Measurements from ENCODE around the gene LCE1A.

LCE1A gene, protein sequence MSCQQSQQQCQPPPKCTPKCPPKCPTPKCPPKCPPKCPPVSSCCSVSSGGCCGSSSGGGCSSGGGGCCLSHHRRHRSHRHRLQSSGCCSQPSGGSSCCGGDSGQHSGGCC

DNA sequence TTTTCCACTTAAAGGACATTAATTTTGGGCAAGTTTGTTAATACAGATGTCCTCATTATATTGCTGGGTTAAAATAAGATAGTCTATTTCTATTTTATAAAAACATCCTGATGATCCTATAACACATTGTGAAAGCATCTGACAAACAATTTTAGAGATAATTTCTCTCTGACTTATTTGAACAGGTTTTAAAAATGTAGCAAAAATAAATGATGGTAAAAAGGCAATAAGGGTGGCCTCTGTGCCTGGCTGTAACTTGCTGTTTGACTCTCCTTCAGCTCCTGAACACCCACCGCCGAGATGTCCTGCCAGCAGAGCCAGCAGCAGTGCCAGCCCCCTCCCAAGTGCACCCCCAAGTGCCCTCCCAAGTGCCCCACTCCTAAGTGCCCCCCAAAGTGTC is at the start of gene LCE1A:
Gene LCE1A, plus strand, starts transcription at position 301 of the 400 bp plus-strand sequence. Its CDS starts 0 bp downstream, at position 301.
- no peaks in the 10 kb centered on the region for H3K4me1 ChIP-seq (ENCODE audit: insufficient read depth, insufficient read length)
- H3K9me3 ChIP-seq (ENCODE audit: insufficient read depth, low read length): no peaks in the 10 kb centered on the region; the same call in 1 of the 2 replicates
- H3K4me3 ChIP-seq (ENCODE audit: insufficient read length, low read depth): no peak within 1 kb of the TSS
- H3K9ac ChIP-seq (ENCODE audit: insufficient read length, low read depth): no peak within 1 kb of the TSS
- no peaks in the 10 kb centered on the region for H3K36me3 ChIP-seq (ENCODE audit: insufficient read depth, insufficient read length, low read length)
- H3K27me3 ChIP-seq (ENCODE audit: insufficient read depth, insufficient read length): no peaks in the 10 kb centered on the region
- DNase-seq (ENCODE audit: low read depth, low spot score): no peak
- TF ChIP-seq SUZ12 (IDR thresholded peaks at IDR 0.05; ENCODE audit: extremely low read depth, insufficient read depth, insufficient read length) (no peak), YY1 (IDR thresholded peaks at IDR 0.05; ENCODE audit: insufficient read depth, insufficient read length) (no peak), ZNF274 (IDR thresholded peaks at IDR 0.05; ENCODE audit: low read depth, low read length) (no peak)

DNA sequence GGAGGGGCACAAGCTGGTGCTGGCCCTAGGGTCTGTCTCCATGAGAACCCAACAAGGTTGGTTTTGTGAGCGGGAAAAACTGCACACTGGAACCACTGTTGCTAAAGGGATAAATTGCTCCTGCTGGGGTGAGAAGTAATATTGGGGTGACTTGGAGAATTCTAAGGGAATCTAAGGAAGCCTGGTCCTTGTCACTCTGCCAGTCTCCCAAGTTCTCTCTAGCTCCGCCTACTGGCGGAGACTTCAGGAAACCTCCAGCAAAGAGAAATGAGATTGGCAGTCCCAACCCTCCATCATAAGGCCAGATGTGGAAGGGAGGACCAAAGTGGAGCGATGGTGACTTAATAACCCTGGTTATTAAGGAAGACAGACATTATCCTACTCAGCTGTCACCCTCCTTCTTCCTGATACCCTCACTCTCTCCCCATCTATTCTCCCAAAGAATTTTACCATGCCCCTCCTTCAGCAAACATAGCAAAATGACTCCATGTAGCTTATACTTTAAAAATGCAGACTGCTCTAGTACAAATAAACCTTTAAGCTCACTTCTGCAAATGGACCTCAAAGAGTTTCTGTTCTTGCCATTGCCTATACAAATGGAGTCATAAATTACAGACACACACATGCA is 49.6 kb upstream of the LCE1A start:
- no peak overlapping the region for H3K4me3 ChIP-seq (ENCODE audit: insufficient read length, low read depth)
- no peak for TF ChIP-seq SUZ12 (IDR thresholded peaks at IDR 0.05; ENCODE audit: extremely low read depth, insufficient read depth, insufficient read length)
- no peak for TF ChIP-seq ZNF274 (IDR thresholded peaks at IDR 0.05; ENCODE audit: low read depth, low read length)
- no peak for TF ChIP-seq YY1 (IDR thresholded peaks at IDR 0.05; ENCODE audit: insufficient read depth, insufficient read length)
- H3K36me3 ChIP-seq (ENCODE audit: insufficient read depth, insufficient read length, low read length): no peaks in the 10 kb centered on the region
- H3K4me1 ChIP-seq (ENCODE audit: insufficient read depth, insufficient read length): no peaks in the 10 kb centered on the region
- H3K9me3 ChIP-seq (ENCODE audit: insufficient read depth, low read length): no peaks in the 10 kb centered on the region
- no peaks in the 10 kb centered on the region for H3K27me3 ChIP-seq (ENCODE audit: insufficient read depth, insufficient read length)
- no peak overlapping the region for H3K9ac ChIP-seq (ENCODE audit: insufficient read length, low read depth)
- DNase-seq (ENCODE audit: low read depth, low spot score): peak; percentile 63

DNA sequence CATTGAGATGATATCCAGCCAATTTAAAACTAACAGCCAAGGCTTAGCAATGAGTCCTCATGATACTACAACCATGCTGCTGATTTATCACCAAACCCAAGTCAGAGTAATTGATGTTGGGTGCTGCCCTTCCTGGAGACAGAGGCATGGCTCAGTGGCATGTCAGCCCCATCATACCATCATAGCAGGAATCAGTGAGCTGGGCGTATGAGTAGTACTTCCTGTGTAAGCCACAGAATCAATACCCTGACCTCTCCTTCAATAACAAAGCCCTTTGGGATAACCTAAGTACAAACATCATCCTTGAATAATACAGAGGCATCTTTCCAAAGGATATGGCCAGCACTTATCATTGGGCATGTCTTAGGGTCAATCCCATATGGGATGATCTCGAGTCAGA is 44.2 kb upstream of the LCE1A start:
- H3K36me3 ChIP-seq (ENCODE audit: insufficient read depth, insufficient read length, low read length): no peaks in the 10 kb centered on the region
- no peak overlapping the region for H3K4me3 ChIP-seq (ENCODE audit: insufficient read length, low read depth)
- no peak for DNase-seq (ENCODE audit: low read depth, low spot score)
- no peak overlapping the region for H3K9ac ChIP-seq (ENCODE audit: insufficient read length, low read depth)
- no peaks in the 10 kb centered on the region for H3K4me1 ChIP-seq (ENCODE audit: insufficient read depth, insufficient read length)
- no peaks in the 10 kb centered on the region for H3K27me3 ChIP-seq (ENCODE audit: insufficient read depth, insufficient read length)
- H3K9me3 ChIP-seq (ENCODE audit: insufficient read depth, low read length): no peaks in the 10 kb centered on the region
- TF ChIP-seq YY1 (IDR thresholded peaks at IDR 0.05; ENCODE audit: insufficient read depth, insufficient read length) (no peak), ZNF274 (IDR thresholded peaks at IDR 0.05; ENCODE audit: low read depth, low read length) (no peak), SUZ12 (IDR thresholded peaks at IDR 0.05; ENCODE audit: extremely low read depth, insufficient read depth, insufficient read length) (no peak)

DNA sequence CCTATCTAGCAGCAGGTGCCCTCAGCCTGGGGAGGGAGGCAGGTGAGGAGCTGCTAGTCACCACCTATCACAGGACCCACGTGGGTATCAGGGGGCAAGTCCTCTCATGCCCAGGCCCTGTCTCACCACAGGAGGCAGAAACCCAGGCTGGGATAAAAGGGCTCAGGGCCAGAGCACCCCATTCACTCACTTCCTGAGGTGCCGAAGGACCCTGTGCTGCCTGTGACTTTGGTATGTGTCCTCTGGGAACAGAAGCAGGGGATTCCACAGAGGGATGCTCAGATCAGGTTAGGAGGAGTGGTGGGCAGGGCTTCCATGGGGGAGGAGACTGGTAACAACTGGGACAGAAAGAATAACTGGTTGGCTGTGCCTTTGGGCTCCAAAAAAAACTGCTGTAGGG is 41.2 kb upstream of the LCE1A start, which contains the start of gene LCE1E:
Gene LCE1E, plus strand, starts transcription at position 181 of the 400 bp plus-strand sequence. CDS start 1,043 bp downstream, outside the sequence.
- Histone ChIP-seq H3K27me3 (ENCODE audit: insufficient read depth, insufficient read length) (no peaks in the 10 kb centered on the region), H3K4me3 (ENCODE audit: insufficient read length, low read depth) (no peak within 1 kb of the TSS), H3K4me1 (ENCODE audit: insufficient read depth, insufficient read length) (no peaks in the 10 kb centered on the region), H3K9ac (ENCODE audit: insufficient read length, low read depth) (no peak within 1 kb of the TSS), H3K36me3 (ENCODE audit: insufficient read depth, insufficient read length, low read length) (no peaks in the 10 kb centered on the region), H3K9me3 (ENCODE audit: insufficient read depth, low read length) (no peaks in the 10 kb centered on the region)
- no peak for DNase-seq (ENCODE audit: low read depth, low spot score)
- TF ChIP-seq SUZ12 (IDR thresholded peaks at IDR 0.05; ENCODE audit: extremely low read depth, insufficient read depth, insufficient read length) (no peak), ZNF274 (IDR thresholded peaks at IDR 0.05; ENCODE audit: low read depth, low read length) (no peak), YY1 (IDR thresholded peaks at IDR 0.05; ENCODE audit: insufficient read depth, insufficient read length) (no peak)

DNA sequence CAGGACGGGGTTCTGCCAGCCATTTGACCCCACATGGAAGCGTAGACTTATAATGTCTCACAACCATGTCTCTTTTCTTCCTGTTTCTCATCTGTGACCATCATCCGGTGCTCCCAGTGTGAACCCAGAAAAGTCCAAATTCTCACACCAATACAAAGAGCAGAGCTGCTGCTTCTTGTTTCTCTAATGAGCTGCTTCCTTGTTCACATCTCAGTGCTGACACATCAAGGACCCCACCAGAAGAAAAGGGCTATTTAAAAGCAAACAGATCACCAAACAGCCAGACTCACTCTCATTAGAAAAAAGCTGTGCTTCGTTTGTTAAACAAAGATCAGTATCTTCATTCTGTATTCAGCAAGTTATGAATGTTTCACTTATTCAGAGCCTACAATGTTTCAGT is 31.6 kb upstream of the LCE1A start:
- TF ChIP-seq SUZ12 (IDR thresholded peaks at IDR 0.05; ENCODE audit: extremely low read depth, insufficient read depth, insufficient read length): no peak
- no peak for TF ChIP-seq YY1 (IDR thresholded peaks at IDR 0.05; ENCODE audit: insufficient read depth, insufficient read length)
- TF ChIP-seq ZNF274 (IDR thresholded peaks at IDR 0.05; ENCODE audit: low read depth, low read length): no peak

DNA sequence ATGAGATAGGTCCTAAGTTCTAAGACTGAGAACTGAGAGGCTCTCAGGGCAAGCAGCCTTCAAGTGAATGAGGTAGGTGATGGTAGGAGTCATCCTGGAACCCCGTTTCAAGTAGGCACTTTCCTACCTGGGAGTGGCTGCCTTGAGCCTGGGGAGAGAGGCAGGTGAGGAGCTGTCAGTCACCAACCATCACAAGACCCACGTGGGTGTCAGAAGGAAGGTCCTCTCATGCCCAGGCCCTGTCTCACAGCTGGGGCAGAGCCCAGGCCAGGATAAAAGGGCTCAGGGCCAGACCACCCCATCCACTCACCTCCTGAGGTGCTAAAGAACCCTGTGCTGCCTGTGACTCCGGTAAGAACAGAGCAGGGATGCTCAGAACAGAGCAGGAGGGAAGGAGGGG is 30.9 kb upstream of the LCE1A start, which contains the start of gene LCE1D:
Gene LCE1D, plus strand, starts transcription at position 301 of the 400 bp plus-strand sequence. CDS start 1,074 bp downstream, outside the sequence.
- no peak for DNase-seq (ENCODE audit: low read depth, low spot score)
- Histone ChIP-seq H3K4me1 (ENCODE audit: insufficient read depth, insufficient read length) (peaks cover 4% of the 10 kb centered on the region), H3K4me3 (ENCODE audit: insufficient read length, low read depth) (no peak within 1 kb of the TSS), H3K9me3 (ENCODE audit: insufficient read depth, low read length) (no peaks in the 10 kb centered on the region), H3K36me3 (ENCODE audit: insufficient read depth, insufficient read length, low read length) (no peaks in the 10 kb centered on the region), H3K9ac (ENCODE audit: insufficient read length, low read depth) (no peak within 1 kb of the TSS), H3K27me3 (ENCODE audit: insufficient read depth, insufficient read length) (no peaks in the 10 kb centered on the region)
- TF ChIP-seq YY1 (IDR thresholded peaks at IDR 0.05; ENCODE audit: insufficient read depth, insufficient read length) (no peak), ZNF274 (IDR thresholded peaks at IDR 0.05; ENCODE audit: low read depth, low read length) (no peak), SUZ12 (IDR thresholded peaks at IDR 0.05; ENCODE audit: extremely low read depth, insufficient read depth, insufficient read length) (no peak)

More for the DNA sequence above, 31.6 kb upstream of the LCE1A start:
- Histone ChIP-seq H3K36me3 (ENCODE audit: insufficient read depth, insufficient read length, low read length) (no peaks in the 10 kb centered on the region), H3K4me3 (ENCODE audit: insufficient read length, low read depth) (no peak overlapping the region), H3K4me1 (ENCODE audit: insufficient read depth, insufficient read length) (peaks cover 4% of the 10 kb centered on the region), H3K9me3 (ENCODE audit: insufficient read depth, low read length) (no peaks in the 10 kb centered on the region), H3K9ac (ENCODE audit: insufficient read length, low read depth) (no peak overlapping the region), H3K27me3 (ENCODE audit: insufficient read depth, insufficient read length) (no peaks in the 10 kb centered on the region)
- DNase-seq (ENCODE audit: low read depth, low spot score): no peak

DNA sequence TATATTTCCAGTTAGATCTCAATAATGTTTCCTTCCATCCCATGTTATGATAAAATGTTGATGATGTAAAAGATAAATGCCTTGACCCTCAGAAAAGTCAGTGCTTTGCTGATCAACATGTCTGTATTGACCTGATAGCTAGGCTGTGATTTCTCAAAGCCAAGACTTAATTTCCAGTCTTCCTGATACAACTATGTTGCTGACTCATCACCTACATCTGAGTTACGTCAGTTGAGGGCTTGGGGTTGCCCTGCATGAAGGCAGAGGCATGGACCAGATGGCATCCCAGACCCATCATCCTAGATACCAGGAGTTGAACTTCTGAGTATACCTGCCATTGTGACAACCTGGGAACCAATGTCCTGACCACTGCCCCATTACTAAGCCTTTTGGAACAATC is 25.9 kb upstream of the LCE1A start:
- Histone ChIP-seq H3K36me3 (ENCODE audit: insufficient read depth, insufficient read length, low read length) (no peaks in the 10 kb centered on the region), H3K4me1 (ENCODE audit: insufficient read depth, insufficient read length) (peaks cover 2% of the 10 kb centered on the region), H3K27me3 (ENCODE audit: insufficient read depth, insufficient read length) (no peaks in the 10 kb centered on the region), H3K4me3 (ENCODE audit: insufficient read length, low read depth) (no peak overlapping the region), H3K9ac (ENCODE audit: insufficient read length, low read depth) (no peak overlapping the region), H3K9me3 (ENCODE audit: insufficient read depth, low read length) (no peaks in the 10 kb centered on the region)
- no peak for DNase-seq (ENCODE audit: low read depth, low spot score)
- TF ChIP-seq ZNF274 (IDR thresholded peaks at IDR 0.05; ENCODE audit: low read depth, low read length): no peak
- no peak for TF ChIP-seq SUZ12 (IDR thresholded peaks at IDR 0.05; ENCODE audit: extremely low read depth, insufficient read depth, insufficient read length)
- TF ChIP-seq YY1 (IDR thresholded peaks at IDR 0.05; ENCODE audit: insufficient read depth, insufficient read length): no peak
